VCaP (cell line): ENCODE data around the gene LDLRAD3.

Experiments used
- H3K27ac ChIP-seq: fragments of 450-650 bp; 2 replicates; pipeline ENCODE4 v1.5.1; 2017
- TF ChIP-seq, protein P1 (sequence below): fragments of 450-650 bp; conservative IDR thresholded peaks from 2 replicates; pipeline ENCODE4 v1.5.1; 2017; ENCODE audit warnings: mild to moderate bottlenecking, moderate library complexity

The LDLRAD3 gene

DNA sequence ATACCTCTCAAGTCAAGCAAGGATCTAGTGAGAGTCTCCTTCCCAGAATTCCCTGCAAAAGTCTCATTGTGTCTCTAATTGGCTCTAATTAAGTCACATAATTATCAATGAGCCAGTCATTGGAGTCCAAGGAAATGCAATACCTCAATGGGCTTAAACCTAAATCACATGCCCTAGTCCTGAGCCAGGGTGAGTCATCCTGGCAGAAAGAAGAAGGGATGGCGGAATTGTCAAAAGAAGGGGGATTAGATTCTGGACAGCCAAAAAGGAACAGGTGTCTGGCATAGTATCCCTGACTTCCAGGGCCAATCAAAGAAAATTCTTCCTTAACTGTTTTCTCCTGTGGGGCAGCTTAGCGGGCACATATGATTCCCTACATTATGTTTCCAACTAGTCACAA lies 25.1 kb upstream of the LDLRAD3 start:
- no peak overlapping the region for H3K27ac ChIP-seq

DNA sequence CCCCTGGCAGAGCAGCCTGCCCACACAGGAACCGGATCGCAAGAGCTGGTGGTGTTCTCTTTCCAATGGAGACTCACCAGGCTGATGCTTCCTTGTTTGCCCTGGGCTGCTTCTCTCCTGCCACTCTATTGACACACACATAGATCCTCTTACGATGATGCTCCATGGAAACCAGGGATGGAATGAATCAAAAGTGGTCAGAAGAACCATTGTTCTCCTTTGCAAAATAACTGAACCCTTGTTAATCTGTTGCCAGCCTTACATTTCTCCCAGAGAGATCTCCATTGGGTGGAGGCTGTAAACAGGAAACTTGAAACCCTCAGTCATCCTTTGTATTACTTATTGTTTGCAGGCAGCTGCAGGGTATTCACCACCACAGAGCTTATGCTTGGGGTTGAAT lies 24.6 kb upstream of the LDLRAD3 start:
- TF ChIP-seq, protein P1, sequence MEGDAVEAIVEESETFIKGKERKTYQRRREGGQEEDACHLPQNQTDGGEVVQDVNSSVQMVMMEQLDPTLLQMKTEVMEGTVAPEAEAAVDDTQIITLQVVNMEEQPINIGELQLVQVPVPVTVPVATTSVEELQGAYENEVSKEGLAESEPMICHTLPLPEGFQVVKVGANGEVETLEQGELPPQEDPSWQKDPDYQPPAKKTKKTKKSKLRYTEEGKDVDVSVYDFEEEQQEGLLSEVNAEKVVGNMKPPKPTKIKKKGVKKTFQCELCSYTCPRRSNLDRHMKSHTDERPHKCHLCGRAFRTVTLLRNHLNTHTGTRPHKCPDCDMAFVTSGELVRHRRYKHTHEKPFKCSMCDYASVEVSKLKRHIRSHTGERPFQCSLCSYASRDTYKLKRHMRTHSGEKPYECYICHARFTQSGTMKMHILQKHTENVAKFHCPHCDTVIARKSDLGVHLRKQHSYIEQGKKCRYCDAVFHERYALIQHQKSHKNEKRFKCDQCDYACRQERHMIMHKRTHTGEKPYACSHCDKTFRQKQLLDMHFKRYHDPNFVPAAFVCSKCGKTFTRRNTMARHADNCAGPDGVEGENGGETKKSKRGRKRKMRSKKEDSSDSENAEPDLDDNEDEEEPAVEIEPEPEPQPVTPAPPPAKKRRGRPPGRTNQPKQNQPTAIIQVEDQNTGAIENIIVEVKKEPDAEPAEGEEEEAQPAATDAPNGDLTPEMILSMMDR = no peak

More for the DNA sequence above, 25.1 kb upstream of the LDLRAD3 start:
- TF ChIP-seq, protein P1 = no peak

DNA sequence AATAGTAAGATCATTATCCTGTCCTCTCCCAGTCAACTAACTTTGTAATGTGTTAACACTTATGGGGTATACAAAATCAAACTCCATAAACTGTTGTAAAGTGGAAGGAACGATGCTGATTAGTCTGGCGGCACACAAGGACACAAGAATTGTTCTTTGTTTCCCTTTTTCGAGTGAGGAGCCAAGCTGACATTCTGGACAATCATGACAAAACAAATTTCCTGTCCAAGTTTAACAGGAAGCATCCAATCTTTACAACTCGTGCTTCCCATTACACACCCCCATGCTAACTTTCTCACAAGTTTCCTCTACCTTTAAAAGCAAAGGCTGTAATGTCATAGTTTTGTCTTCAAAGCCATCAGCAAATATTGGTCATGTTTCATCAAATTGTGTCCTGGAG lies 20.4 kb upstream of the LDLRAD3 start:
- TF ChIP-seq, protein P1 = no peak
- H3K27ac ChIP-seq = peak overlapping the region; percentile 49

More for the DNA sequence above, 24.6 kb upstream of the LDLRAD3 start:
- no peak overlapping the region for H3K27ac ChIP-seq

DNA sequence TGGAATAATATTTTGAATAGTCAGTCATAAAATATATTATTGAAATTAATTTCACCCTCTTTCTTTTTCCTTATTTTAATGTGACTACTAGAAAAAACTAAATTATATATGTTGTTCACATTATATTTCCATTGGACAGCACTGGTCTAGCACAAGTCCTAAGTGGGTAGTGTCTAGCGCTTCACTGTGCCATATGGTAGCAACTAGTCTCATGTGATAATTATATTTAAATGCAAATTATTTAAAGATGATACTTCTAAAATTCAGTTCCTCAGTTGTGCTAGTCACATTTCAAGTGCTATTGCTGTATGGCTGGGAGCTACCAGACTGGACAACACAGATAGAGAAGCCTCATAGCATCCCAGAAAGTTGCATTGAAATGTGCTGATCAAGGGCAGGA lies 19.1 kb upstream of the LDLRAD3 start:
- TF ChIP-seq, protein P1 = no peak
- H3K27ac ChIP-seq = no peak overlapping the region

DNA sequence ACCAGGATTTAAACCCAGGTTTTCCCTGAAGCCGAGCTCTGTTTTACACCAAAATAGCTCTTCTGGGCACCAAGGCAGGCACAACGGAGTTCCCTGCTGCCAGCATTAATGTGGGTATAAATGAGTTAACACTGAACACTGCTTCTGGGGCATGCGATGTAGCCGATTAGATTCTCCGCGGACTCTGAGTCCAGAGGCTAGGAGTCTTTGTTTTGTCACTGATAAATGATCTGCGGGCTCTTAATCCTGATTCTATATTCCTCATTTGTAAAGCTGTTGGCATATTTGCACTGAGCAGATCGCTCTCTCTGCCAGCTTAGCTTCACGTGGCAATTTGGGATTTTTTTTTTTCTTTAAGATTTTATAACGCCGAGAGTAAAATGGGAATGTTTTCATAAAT lies 16.8 kb upstream of the LDLRAD3 start:
- TF ChIP-seq, protein P1 = no peak
- no peak overlapping the region for H3K27ac ChIP-seq

DNA sequence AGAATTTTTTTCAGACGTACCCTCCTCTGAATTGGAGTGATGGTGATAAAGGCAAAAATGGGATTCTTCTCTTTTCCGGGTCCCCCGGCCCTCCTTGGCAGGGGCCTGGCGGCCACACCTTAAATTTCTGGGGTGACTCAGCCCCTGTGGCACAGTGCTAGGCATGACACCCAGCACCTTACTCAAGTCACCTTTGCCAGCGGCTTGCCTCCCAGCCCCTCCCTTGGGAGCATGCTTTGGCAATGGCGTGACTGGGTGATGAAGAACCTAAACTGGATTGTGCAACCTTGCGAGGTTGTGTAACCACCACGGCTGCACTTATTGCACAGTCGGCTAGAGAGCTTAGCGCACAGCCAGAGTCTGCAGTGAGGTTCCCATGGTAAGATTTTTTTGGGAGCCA lies 16.2 kb upstream of the LDLRAD3 start:
- no peak overlapping the region for H3K27ac ChIP-seq
- TF ChIP-seq, protein P1 = no peak

DNA sequence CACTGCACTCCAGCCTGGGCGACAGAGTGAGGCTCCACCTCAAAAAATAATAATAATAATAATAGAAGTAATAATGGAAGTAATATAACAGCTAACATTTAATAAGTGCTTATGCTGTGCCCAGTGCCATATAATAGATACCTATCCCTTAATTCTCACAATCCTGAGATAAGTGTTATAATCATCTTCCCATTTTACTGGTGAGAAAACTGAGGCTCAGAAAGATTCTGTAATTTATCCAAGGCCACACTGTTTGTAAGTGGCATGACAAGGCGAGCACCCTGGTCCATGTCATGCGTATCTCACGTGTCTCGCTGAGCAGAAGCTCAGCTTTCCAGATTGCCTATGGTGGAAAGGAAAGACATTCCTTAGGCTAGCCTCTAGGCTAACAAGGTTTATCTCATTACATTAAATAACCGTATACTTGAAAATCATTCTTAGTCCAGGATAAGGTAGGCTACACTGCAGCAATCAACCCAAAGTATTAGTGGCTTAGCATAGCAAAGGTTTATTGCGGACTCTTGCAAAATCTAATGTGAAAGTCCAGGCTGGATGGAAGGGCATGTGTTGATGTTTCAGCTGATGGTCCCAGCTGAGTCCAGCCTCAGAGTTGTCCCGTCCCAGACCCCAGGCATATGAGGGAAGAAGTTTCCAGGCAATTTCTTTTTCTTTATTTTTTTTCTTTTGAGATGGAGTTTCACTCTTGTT lies 15.0 kb upstream of the LDLRAD3 start:
- no peak overlapping the region for H3K27ac ChIP-seq

More for the DNA sequence above, 15.0 kb upstream of the LDLRAD3 start:
- TF ChIP-seq, protein P1 = no peak
